ENCODE data around the gene KIT.

Gene KIT

GRCh38 chr4:54695337-54695736 is 37.6 kb downstream of the KIT start:
- no peaks in the 10 kb centered on the region for H3K9me3 ChIP-seq (ENCODE audit: severe bottlenecking)
- no peaks in the 10 kb centered on the region for H3K36me3 ChIP-seq
- H3K27me3 ChIP-seq (ENCODE audit: insufficient read depth, low read depth, severe bottlenecking), result peaks cover 2% of the 10 kb centered on the region
- no peak for TF ChIP-seq CTCF (IDR thresholded peaks at IDR 0.05; ENCODE audit: low read depth, low read length)
- H3K4me3 ChIP-seq (ENCODE audit: low read depth, low read length), result no peak overlapping the region
- no peak overlapping the region for H3K27ac ChIP-seq
- peak; percentile 30 for DNase-seq

GRCh38 chr4:54695788-54696187 is 38.0 kb downstream of the KIT start:
- H3K36me3 ChIP-seq, result no peaks in the 10 kb centered on the region
- no peak overlapping the region for H3K27ac ChIP-seq
- no peak overlapping the region for H3K4me3 ChIP-seq (ENCODE audit: low read depth, low read length)
- TF ChIP-seq CTCF (IDR thresholded peaks at IDR 0.05; ENCODE audit: low read depth, low read length), result no peak
- H3K27me3 ChIP-seq (ENCODE audit: insufficient read depth, low read depth, severe bottlenecking), result peaks cover 2% of the 10 kb centered on the region
- no peaks in the 10 kb centered on the region for H3K9me3 ChIP-seq (ENCODE audit: severe bottlenecking)
- peak; percentile 17 for DNase-seq

GRCh38 chr4:54696649-54697048 is 38.9 kb downstream of the KIT start:
- no peak for DNase-seq
- no peak for TF ChIP-seq CTCF (IDR thresholded peaks at IDR 0.05; ENCODE audit: low read depth, low read length)
- H3K4me3 ChIP-seq (ENCODE audit: low read depth, low read length), result no peak overlapping the region
- no peaks in the 10 kb centered on the region for H3K9me3 ChIP-seq (ENCODE audit: severe bottlenecking)
- peaks cover 2% of the 10 kb centered on the region for H3K27me3 ChIP-seq (ENCODE audit: insufficient read depth, low read depth, severe bottlenecking)
- H3K27ac ChIP-seq, result no peak overlapping the region
- no peaks in the 10 kb centered on the region for H3K36me3 ChIP-seq

GRCh38 chr4:54700986-54701385 is 43.2 kb downstream of the KIT start:
- H3K27ac ChIP-seq, result no peak overlapping the region
- no peak for DNase-seq
- H3K9me3 ChIP-seq (ENCODE audit: severe bottlenecking), result no peaks in the 10 kb centered on the region
- TF ChIP-seq CTCF (IDR thresholded peaks at IDR 0.05; ENCODE audit: low read depth, low read length), result no peak
- H3K36me3 ChIP-seq, result no peaks in the 10 kb centered on the region
- no peak overlapping the region for H3K4me3 ChIP-seq (ENCODE audit: low read depth, low read length)
- no peaks in the 10 kb centered on the region for H3K27me3 ChIP-seq (ENCODE audit: insufficient read depth, low read depth, severe bottlenecking)

- no peak for DNase-seq
- no peak overlapping the region; the same call in 1 of the 2 replicates for H3K27ac ChIP-seq
These were observed 45.4 kb downstream of the KIT start for GRCh38 chr4:54703182-54703581.

More at GRCh38 chr4:54703182-54703581, 45.4 kb downstream of the KIT start:
- no peak for TF ChIP-seq CTCF (IDR thresholded peaks at IDR 0.05; ENCODE audit: low read depth, low read length)
- H3K9me3 ChIP-seq (ENCODE audit: severe bottlenecking), result no peaks in the 10 kb centered on the region
- no peak overlapping the region for H3K4me3 ChIP-seq (ENCODE audit: low read depth, low read length)
- H3K27me3 ChIP-seq (ENCODE audit: insufficient read depth, low read depth, severe bottlenecking), result no peaks in the 10 kb centered on the region
- no peaks in the 10 kb centered on the region for H3K36me3 ChIP-seq

Data from WERI-Rb-1 (cell line).